ENCODE data around the gene HBD.
"Not testable (repeated sequence)": the region's sequence is repeated elsewhere in the genome, so short reads cannot be mapped to it uniquely, and the experiment has no call there.

The HBD gene

DNA sequence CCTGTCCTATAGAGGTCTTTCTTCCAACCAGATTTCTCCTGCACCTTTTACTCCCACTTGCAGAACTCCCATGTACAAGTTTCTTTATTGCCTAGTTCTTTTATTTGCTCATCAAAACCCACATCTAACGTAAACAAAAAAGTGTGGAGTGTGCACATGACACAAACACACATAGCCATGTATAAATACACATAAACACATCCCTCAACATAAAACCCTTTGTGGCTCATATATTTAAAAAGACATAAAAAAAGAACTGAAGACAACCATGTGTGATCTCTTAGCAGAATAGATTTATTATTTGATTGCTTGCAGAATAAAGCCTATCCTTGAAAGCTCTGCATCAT lies 18.6 kb upstream of the HBD start:
- no peak for DNase-seq (ENCODE audit: low spot score)

DNA sequence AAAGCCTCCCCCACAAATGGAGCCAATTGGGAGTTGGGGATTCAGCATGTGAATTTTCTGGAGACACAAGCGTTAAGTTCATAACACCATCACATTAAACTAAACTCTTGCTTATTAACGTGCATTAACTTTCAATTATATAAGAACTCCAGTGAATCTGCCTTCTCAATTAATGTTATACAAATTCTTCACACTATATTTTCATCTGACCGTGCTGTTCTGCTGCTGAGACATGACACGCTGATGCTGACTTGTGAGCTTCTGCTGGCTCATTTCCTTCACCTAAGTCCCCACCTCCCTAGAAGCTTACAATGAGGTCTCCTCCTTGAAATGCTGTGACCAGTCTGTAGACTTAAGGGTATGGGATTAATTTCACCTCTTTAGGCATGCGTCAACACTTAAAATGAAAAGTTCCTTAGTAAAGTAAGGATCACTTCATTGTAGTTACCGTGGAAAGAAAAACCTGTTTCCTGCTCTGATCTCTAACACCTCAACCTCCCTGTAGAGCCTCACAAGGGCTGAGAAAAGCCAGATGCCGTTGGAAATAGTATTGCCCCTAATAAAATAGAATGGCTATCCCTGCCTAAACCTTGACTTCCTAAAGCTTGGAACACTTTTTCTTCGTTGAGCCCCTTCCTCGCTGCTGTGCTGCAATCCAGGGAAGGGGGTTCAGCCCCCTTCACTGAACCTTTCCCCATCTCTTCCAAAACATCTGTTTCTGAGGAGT lies 18.1 kb upstream of the HBD start:
- DNase-seq (ENCODE audit: low spot score): no peak

DNA sequence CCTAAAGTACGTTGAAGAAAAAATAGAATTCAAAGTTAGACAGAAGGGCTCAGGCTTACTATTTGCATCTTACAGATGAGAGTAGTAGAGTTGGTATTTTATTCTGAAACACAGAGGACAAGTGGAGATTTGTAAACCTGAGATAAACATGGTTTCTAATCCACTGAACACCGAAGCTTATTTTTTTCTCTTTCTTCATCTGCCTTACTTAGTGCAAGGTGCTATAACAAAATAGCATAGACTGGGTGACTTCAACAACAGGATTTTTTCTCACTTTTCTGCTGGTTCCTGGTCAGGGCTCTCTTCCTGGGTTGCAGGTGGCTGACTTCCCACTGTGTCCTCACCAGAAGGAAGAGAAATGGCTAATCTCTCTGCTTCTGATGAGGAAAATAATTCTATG lies 17.5 kb upstream of the HBD start:
- DNase-seq (ENCODE audit: low spot score): no peak

DNA sequence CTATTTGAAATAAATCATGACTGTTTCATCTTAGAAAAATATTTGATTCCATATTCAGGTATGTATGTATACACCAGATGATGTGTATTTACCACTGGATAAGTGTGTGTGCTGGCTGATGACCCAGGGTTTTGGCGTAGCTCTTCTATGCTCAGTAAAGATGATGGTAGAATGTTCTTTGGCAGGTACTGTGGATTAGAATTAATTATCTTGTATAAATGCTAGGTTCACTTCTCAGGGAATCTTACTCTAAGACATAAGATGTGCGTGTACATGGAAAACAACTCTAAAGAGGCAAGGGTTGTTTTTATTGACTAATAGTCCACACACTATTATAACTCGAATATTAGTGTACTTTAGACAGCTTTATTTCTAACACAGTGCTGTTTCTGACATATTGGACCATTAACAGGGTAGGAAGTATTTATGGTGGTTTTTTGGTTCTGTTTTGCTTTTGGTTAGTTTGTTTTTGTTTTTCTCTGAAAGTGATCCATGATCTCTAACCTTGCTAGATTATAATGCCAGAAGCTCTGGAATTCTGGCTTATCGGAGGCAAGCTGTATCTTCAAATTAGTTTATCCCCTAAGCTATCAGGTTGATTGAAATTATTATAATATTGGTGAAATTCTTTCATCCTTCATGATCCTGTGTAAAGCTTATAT lies 16.4 kb upstream of the HBD start:
- DNase-seq (ENCODE audit: low spot score): no peak

DNA sequence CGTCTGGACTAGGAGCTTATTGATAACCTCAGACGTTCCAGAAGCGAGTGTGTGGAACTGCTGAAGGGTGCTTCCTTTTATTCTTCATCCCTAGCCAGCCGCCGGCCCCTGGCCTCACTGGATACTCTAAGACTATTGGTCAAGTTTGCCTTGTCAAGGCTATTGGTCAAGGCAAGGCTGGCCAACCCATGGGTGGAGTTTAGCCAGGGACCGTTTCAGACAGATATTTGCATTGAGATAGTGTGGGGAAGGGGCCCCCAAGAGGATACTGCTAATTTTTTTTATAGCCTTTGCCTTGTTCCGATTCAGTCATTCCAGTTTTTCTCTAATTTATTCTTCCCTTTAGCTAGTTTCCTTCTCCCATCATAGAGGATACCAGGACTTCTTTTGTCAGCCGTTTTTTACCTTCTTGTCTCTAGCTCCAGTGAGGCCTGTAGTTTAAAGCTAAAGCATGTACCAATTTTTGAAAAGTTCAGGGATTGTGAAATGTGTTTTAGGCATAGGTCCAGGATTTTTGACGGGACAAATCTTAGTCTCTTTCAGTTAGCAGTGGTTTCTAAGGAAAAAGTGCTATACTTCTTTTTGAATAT lies 15.6 kb upstream of the HBD start, which contains the start of gene HBG1:
TSS of gene HBG1 (minus strand) at position 51 of the 590 bp plus-strand sequence. CDS start 53 bp downstream, outside the sequence.
- DNase-seq (ENCODE audit: low spot score): not testable (repeated sequence)

DNA sequence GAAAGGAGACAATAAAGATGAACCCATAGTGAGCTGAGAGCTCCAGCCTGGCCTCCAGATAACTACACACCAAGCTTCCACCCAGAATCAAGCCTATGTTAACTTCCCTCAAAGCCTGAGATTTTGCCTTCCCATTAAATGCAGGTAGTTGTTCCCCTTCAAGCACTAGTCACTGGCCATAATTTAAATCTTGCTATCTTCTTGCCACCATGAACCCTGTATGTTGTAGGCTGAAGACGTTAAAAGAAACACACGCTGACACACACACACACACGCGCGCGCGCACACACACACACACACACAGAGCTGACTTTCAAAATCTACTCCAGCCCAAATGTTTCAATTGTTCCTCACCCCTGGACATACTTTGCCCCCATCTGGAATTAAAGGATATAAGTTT lies 14.2 kb upstream of the HBD start:
- DNase-seq (ENCODE audit: low spot score): not testable (repeated sequence)

DNA sequence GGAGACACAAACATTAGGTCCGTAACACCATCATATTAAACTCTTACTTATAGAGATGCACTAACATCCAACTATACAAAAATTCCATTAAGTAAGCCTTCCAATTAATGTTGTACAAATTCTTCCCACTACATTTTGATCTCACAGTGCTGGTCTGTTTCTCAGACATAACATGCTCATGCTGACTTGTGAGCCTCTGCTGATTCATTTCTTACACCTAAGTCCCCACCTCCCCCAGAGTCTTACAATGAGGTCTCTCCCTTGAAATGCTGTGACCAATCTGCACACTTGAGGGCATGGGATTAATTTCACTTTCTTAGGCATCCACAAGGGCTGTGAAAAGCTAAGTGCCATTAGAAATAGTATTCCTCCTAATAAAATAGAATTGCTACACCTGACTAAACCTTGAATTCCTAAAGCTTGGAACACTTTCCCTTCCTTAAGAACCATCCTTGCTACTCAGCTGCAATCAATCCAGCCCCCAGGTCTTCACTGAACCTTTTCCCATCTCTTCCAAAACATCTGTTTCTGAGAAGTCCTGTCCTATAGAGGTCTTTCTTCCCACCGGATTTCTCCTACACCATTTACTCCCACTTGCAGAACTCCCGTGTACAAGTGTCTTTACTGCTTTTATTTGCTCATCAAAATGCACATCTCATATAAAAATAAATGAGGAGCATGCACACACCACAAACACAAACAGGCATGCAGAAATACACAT lies 13.3 kb upstream of the HBD start:
- DNase-seq (ENCODE audit: low spot score): no peak

DNA sequence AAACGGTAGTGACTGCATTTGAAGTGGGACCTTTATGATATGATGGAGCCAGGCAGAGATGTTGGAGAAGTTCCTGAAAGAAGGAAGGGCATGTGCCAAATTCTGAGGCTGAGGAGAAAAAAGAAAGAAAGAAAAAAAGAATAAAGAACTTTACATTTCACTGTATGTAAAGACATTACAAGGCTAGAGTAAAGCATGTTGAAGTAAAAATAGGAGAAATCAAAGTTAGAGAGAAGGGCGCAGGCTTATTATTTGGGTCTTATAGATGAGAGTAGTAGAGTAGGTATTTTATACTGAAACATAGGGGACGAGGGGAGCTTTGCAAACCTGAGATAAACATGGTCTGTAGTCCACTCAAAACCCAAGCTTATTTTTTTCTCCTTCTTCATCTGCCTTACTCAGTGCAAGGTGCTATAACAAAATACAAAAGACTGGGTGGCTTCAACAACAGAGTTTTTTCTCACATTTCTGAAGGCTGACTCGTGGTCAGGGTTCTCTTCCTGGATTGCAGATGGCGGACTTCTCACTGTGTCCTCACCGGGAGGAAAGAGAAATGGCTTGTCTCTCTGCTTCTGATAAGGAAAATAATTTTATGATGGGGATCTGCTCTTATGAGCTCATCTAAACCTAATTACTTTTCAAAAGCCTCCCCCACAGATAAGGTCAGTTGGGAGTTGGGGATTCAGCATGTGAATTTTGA lies 12.6 kb upstream of the HBD start:
- no peak for DNase-seq (ENCODE audit: low spot score)

DNA sequence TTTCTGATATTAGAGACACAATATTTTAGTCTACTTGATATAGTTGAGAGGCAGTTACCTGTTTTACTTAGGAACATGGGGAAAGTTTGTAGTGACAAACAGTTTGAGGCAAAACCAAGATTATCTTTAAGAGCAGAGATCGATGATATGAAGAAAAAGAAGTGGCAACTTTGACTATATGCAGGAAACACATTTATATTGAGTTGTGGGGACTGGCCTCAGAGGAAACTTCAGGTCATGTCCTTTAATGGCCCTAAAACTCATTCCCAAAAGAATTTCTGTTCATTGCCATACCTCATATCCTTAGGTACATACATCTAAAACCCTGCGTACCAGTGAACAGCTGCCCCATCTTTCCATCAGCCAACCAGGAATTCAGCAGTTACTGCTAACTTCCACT lies 10.9 kb upstream of the HBD start:
- DNase-seq (ENCODE audit: low spot score): no peak

DNA sequence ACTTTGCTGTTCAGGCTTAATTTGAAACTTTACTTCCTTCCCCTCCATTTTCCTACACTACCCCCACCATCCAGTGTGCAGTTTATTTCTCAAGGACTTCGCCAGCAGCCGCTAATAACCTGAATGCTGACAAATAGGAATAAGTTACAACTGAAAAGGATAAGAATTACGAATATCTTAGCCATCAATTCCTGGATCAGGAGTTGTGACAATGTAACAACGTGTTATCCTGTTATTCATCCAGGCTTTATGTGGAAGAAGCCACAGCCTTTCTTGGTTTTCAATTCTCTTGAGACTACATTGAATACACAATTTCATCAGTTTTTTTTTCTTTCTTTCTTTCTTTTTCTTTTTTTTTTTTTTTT lies 9.5 kb upstream of the HBD start:
- DNase-seq (ENCODE audit: low spot score): no peak

DNA sequence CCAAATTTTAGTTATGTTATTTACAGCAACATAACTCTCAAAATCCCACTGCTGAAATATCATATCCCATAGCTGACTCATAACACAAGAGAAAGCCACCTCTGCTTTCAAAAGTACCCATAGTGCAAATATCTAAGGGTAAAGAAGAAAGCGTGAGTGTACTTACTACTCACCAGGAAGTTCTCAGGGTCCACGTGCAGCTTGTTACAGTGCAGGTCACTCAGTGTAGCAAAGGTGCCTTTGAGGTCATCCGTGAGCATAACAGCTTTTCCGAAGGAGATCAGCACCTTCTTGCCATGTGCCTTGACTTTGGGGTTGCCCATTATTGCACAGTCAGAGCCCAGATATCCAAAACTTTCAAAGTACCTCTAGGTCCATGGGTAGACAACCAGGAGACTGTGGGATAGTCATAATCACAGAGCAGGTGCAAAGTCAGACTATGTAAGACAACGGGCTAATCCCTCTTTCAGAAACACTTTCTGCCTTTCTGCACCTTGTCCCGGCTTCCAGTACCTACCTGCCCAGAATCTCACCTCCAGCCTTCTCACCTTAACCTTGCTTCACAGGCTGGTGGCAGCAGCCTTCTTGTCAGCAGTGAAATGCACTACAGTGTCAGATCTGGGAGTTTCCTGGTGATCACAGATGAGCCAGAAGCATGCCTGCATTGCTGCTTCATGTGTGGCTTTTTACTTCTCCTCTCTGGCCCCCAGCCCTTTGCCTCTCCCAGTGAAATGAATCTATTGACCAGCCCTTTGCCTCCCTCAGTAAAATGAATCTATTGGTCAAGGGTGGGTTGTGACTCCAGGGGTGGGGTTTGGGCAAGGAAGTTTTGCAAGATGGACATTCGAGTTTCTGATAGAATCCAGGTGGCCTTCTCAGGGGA lies 8.9 kb upstream of the HBD start:
- no peak for DNase-seq (ENCODE audit: low spot score)

DNA sequence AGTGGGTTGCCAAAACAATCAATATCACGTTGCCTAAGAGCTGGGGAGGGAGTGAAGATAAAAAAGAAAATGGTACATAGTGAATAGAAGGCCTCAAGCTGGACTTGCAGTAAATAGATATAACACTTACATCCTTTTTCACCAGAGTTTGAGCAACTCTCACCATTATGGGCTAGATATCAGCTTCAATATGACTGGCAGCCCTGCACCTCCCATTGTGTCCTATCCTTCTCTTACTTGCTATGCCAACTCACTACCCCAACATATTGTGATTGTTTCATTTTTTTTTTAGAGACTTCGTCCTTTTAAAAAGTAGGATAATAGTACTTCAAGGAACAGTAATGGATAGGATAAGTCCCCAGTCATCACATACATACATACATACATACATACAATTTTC lies 7.9 kb upstream of the HBD start:
- DNase-seq (ENCODE audit: low spot score): no peak

DNA sequence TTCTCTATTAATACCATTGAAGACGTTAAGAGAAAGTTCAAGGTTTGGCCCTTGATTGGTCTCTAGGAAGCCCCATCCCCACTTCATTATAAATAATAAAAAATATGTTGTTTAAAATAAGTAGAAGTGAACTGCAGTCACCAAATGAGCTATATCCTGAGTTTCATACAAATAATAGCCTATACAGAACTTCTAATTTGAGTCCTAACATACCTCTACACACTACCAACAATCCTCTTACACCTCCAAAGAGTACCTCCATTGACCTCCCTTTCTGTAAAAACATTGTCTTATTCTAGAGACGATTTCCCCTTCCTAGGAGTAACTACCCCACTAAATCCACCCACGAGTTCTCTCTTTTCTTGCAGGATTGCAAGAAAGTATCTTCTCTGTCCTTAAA lies 7.2 kb upstream of the HBD start:
- no peak for DNase-seq (ENCODE audit: low spot score)

DNA sequence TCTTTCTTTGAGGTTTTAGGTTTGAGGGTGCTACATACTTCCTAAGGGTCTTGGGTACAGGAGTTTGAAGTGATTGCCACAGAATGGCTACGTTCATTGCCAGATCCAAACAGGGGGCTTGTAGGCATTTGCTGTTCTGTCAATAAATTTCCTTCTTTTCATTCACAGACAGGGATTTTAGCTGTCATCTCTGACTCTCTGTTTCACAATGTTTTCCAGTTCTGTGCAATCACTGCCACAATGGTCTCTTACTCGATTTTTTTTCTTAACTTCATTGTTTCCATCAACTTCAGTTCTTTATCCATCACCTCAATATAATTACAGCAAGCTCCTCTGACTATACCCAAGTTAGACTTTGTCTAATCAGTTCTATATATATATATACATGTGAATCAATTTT lies 6.2 kb upstream of the HBD start:
- DNase-seq (ENCODE audit: low spot score): no peak

DNA sequence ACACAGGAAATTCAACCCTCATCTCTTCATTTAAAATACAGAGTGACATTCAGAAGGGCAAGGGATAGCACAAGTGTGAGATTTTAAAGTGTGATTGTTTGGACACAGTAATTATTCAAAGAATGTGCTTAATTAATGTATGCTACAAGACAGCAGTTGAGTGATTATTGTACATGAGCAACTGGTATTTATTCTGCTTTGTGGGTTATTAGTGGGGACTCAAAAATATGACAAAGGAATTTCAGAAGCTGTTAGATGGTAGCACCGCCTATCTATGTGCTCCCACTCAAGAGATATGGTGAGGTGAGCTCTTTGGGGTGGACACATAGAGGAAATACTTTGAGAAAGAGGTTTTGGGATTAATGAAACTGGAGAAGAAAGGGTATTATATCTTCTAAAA lies 5.8 kb upstream of the HBD start:
- DNase-seq (ENCODE audit: low spot score): no peak

DNA sequence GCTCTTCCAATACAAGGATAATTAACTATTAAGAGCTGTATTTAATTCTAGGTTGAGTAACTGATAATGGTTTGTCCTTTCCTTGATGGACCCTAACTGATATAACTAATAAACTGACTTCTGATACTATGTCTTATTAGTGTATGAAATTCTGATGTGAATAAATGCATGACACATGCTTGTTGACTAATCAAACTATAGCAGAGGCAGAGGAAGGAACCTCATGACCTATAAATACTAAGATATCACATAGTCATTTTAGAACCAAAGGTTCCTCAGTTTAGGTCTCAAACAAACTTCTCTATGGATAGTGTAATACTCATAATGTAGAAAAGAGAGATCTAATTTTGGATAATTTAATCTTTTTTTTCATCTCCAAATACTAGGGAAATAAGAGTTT lies 4.8 kb upstream of the HBD start:
- no peak for DNase-seq (ENCODE audit: low spot score)

DNA sequence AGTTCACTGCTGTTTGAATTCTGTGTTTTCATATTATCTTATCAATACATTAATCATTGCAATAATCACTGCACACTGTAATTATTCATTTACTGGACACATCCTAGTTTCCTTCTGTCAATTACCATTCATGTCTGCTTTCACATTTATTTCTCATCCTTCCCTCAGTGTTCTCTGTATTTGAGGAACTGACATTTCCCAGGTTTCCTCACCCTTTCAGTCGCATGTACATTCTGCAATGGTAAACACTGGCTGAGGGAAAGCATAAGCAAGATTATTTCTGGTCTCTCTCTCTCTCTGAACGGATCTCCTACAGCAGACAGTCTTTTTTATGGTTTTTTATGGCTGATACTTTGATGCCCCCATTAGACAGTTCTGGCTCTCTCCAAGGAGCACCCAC lies 4.2 kb upstream of the HBD start:
- no peak for DNase-seq (ENCODE audit: low spot score)

DNA sequence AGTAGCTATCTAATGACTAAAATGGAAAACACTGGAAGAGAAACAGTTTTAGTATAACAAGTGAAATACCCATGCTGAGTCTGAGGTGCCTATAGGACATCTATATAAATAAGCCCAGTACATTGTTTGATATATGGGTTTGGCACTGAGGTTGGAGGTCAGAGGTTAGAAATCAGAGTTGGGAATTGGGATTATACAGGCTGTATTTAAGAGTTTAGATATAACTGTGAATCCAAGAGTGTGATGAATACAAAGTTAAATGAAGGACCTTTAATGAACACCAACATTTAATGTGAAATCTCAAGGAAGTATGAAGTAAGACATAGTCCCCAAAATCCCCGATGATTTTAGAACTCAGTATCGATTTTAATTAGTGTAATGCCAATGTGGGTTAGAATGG lies 3.1 kb upstream of the HBD start:
- no peak for DNase-seq (ENCODE audit: low spot score)

DNA sequence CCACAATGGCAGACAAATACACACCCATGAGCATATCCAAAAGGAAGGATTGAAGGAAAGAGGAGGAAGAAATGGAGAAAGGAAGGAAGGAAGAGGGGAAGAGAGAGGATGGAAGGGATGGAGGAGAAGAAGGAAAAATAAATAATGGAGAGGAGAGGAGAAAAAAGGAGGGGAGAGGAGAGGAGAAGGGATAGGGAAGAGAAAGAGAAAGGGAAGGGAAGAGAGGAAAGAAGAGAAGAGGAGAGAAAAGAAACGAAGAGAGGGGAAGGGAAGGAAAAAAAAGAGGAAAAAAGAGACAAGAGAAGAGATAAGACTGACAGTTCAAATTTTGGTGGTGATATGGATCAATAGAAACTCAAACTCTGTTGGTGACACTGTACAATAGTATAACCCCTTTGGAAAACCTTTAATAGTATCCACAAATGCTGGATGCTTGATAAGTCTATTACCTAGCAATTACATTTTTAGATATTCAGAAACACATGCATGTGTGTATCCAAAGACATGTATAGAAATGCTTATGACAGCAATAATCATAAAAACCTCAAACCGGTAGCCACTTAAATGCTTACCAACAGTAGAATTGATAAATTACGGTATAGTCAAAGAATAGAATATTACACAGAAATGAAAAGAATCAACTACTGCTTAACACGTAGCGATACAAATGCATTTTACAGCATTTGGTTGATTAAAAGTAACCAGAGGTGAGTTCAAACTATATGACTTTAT lies 1.2 kb upstream of the HBD start:
- DNase-seq (ENCODE audit: low spot score): no peak

DNA sequence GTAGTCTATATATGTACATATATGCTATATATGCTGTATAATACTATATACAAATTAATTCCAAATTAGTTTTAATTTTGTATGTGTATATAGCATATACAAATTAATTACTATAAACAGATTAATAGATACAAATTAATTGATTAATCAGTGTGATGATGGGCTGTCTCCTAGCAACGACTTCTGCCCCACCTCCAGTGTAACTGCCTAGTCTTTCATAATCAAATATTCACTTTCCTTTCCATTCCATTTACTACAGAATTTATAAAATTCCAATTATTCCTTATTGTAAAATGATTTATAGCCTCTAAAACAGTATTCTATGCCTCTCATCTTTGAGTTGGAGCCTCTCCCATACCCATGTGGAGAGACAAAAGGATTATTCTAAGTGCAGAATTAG lies 976 bp downstream of the HBD start:
- no peak for DNase-seq (ENCODE audit: low spot score)

DNA sequence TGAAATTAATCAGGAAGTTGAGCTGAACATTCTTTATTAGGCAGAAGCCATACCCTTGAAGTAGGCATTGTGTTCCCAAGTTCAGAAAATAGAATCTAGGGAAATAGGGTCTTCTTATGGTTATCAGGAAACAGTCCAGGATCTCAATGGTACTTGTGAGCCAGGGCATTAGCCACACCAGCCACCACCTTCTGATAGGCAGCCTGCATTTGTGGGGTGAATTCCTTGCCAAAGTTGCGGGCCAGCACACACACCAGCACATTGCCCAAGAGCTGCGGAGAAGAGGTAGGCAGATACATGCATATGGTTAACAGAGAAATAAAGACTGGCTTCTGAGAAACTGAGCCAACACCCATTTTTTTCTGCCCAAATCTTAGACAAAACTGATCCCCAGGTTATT lies 1.5 kb downstream of the HBD start:
- DNase-seq (ENCODE audit: low spot score): no peak

Measured in LoVo (cell line).